ENCODE data around the gene IL1RAPL2.

The IL1RAPL2 gene

GRCh38 chrX:105328773-105329172 lies 762.8 kb downstream of the IL1RAPL2 start:
- TF ChIP-seq CTCF (IDR thresholded peaks at IDR 0.05; ENCODE audit: control insufficient read depth, insufficient read depth, low read depth, low read length, missing control alignments) = no peak
- DNase-seq (ENCODE audit: low read depth) = no peak
- H3K4me3 ChIP-seq (ENCODE audit: control insufficient read depth, low read depth, low read length) = no peak overlapping the region

- no peak overlapping the region for H3K4me3 ChIP-seq (ENCODE audit: control insufficient read depth, low read depth, low read length)
- no peak for TF ChIP-seq CTCF (IDR thresholded peaks at IDR 0.05; ENCODE audit: control insufficient read depth, insufficient read depth, low read depth, low read length, missing control alignments)
- DNase-seq (ENCODE audit: low read depth) = no peak
Measured at GRCh38 chrX:105331244-105331643, 765.2 kb downstream of the IL1RAPL2 start.

GRCh38 chrX:105347373-105347772 lies 781.4 kb downstream of the IL1RAPL2 start:
- H3K4me3 ChIP-seq (ENCODE audit: control insufficient read depth, low read depth, low read length) = no peak overlapping the region
- no peak for TF ChIP-seq CTCF (IDR thresholded peaks at IDR 0.05; ENCODE audit: control insufficient read depth, insufficient read depth, low read depth, low read length, missing control alignments)
- no peak for DNase-seq (ENCODE audit: low read depth)

GRCh38 chrX:105349476-105349875 lies 783.5 kb downstream of the IL1RAPL2 start:
- no peak for TF ChIP-seq CTCF (IDR thresholded peaks at IDR 0.05; ENCODE audit: control insufficient read depth, insufficient read depth, low read depth, low read length, missing control alignments)
- no peak overlapping the region for H3K4me3 ChIP-seq (ENCODE audit: control insufficient read depth, low read depth, low read length)
- DNase-seq (ENCODE audit: low read depth) = no peak

GRCh38 chrX:105375816-105376215 lies 809.8 kb downstream of the IL1RAPL2 start:
- TF ChIP-seq CTCF (IDR thresholded peaks at IDR 0.05; ENCODE audit: control insufficient read depth, insufficient read depth, low read depth, low read length, missing control alignments) = no peak
- no peak for DNase-seq (ENCODE audit: low read depth)
- no peak overlapping the region for H3K4me3 ChIP-seq (ENCODE audit: control insufficient read depth, low read depth, low read length)

GRCh38 chrX:105424729-105425128 lies 858.7 kb downstream of the IL1RAPL2 start:
- H3K4me3 ChIP-seq (ENCODE audit: control insufficient read depth, low read depth, low read length) = no peak overlapping the region
- no peak for DNase-seq (ENCODE audit: low read depth)
- no peak for TF ChIP-seq CTCF (IDR thresholded peaks at IDR 0.05; ENCODE audit: control insufficient read depth, insufficient read depth, low read depth, low read length, missing control alignments)

GRCh38 chrX:105451401-105451800 lies 885.4 kb downstream of the IL1RAPL2 start:
- no peak overlapping the region for H3K4me3 ChIP-seq (ENCODE audit: control insufficient read depth, low read depth, low read length)
- no peak for DNase-seq (ENCODE audit: low read depth)
- no peak for TF ChIP-seq CTCF (IDR thresholded peaks at IDR 0.05; ENCODE audit: control insufficient read depth, insufficient read depth, low read depth, low read length, missing control alignments)
